Stimulated activated CD8-positive, alpha-beta memory T cell treated with anti-CD3 and anti-CD28 coated beads, Interleukin-4, amount 100 ng/mL, for 4 hours (primary cell): ENCODE results near the gene CDH13.

Source experiments
- DNase-seq, 2 donors: peaks; one replicate each; pipeline ENCODE4 v3.0.0-alpha.2; 2020; ENCODE audit warnings: low read depth in 2 of 2, low spot score in 1 of 2

The CDH13 gene

GRCh38 chr16:82626791-82627261, at the start of gene CDH13:
Gene CDH13 (plus strand): TSS chr16:82626969.
- DNase-seq: no peak

- DNase-seq: no peak
Observed at GRCh38 chr16:82580298-82580890, 46.4 kb upstream of the CDH13 start.

GRCh38 chr16:82582975-82583374, 43.8 kb upstream of the CDH13 start:
- DNase-seq: no peak

GRCh38 chr16:82583422-82583821, 43.3 kb upstream of the CDH13 start:
- no peak for DNase-seq

GRCh38 chr16:82584553-82585152, 42.1 kb upstream of the CDH13 start:
- DNase-seq: no peak

GRCh38 chr16:82585675-82586074, 41.1 kb upstream of the CDH13 start:
- no peak for DNase-seq

- DNase-seq: no peak
Observed at GRCh38 chr16:82586130-82586529, 40.6 kb upstream of the CDH13 start.

GRCh38 chr16:82587289-82587688, 39.5 kb upstream of the CDH13 start:
- no peak for DNase-seq

GRCh38 chr16:82589407-82589806, 37.4 kb upstream of the CDH13 start:
- no peak for DNase-seq

GRCh38 chr16:82594114-82594513, 32.7 kb upstream of the CDH13 start:
- DNase-seq: no peak

GRCh38 chr16:82598771-82599170, 28.0 kb upstream of the CDH13 start:
- DNase-seq: no peak

GRCh38 chr16:82601989-82602640, 24.7 kb upstream of the CDH13 start:
- no peak for DNase-seq

- DNase-seq: no peak
Observed at GRCh38 chr16:82603784-82604411, 22.9 kb upstream of the CDH13 start.

- no peak for DNase-seq
Observed at GRCh38 chr16:82605076-82605475, 21.7 kb upstream of the CDH13 start.

GRCh38 chr16:82605863-82606620, 20.7 kb upstream of the CDH13 start:
- no peak for DNase-seq

- no peak for DNase-seq
Observed at GRCh38 chr16:82609140-82609539, 17.6 kb upstream of the CDH13 start.

- no peak for DNase-seq
Observed at GRCh38 chr16:82612263-82612662, 14.5 kb upstream of the CDH13 start.

- no peak for DNase-seq
Observed at GRCh38 chr16:82616356-82616755, 10.4 kb upstream of the CDH13 start.

GRCh38 chr16:82621781-82622180, 5.0 kb upstream of the CDH13 start:
- no peak for DNase-seq

- no peak for DNase-seq
Observed at GRCh38 chr16:82623241-82623640, 3.5 kb upstream of the CDH13 start.
